Adrenal gland (tissue), 12 donors: ENCODE measurements around the gene KCND2. TPM values are rescaled to one million over a fixed set of nuclear protein-coding genes. Genes with fewer than 3 reads are reported as not detected.

Source experiments
- DNase-seq, 7 donors: peaks; one replicate each; pipeline ENCODE4 v3.0.0-alpha.2; 2019 to 2020
- H3K27ac ChIP-seq, 5 donors: fragments of 200-600 bp; sonication (generic) in 4 of 5; 1 replicate in 3 of 5; 2 replicates in 2 of 5; pipeline versions ENCODE4 v1.5.1 to v1.8.0; 2016 to 2020; ENCODE audit warnings: mild to moderate bottlenecking in 1 of 5
- H3K27me3 ChIP-seq: fragments of 200-600 bp; 2 replicates; pipeline ENCODE4 v1.8.0; 2021
- H3K36me3 ChIP-seq, 2 donors: fragments of 200-600 bp; replicated peaks in 1 of 2; 1 replicate in 1 of 2; 2 replicates in 1 of 2; pipeline versions ENCODE4 v1.5.1 to v1.8.0; 2018 to 2022
- H3K4me1 ChIP-seq, 2 donors: fragments of 200-600 bp; replicated peaks in 1 of 2; 1 replicate in 1 of 2; 2 replicates in 1 of 2; pipeline versions ENCODE4 v1.5.1 to v1.8.0; 2018 to 2021
- H3K4me3 ChIP-seq, 4 donors: fragments of 200-600 bp; sonication (generic) in 3 of 4; one replicate each; pipeline ENCODE4 v1.5.1; 2016 to 2018
- H3K9me3 ChIP-seq, 3 donors: fragments of 200-600 bp; sonication (generic) in 1 of 3; replicated peaks in 1 of 3; 1 replicate in 2 of 3; 2 replicates in 1 of 3; pipeline versions ENCODE4 v1.5.1 to v1.8.0; 2016 to 2021
- CTCF ChIP-seq, 6 experiments: fragments of 450-650 bp in 4 of 6; fragments of 200-600 bp in 2 of 6; sonication (generic) in 1 of 6; IDR thresholded peaks; 1 replicate in 5 of 6; 2 replicates in 1 of 6; pipeline versions ENCODE4 v1.5.1 to v1.8.0; 2016 to 2021; ENCODE audit warnings: antibody characterized with exemption in 6 of 6, mild to moderate bottlenecking in 2 of 6, moderate library complexity in 1 of 6
- POLR2A ChIP-seq, 2 donors: fragments of 450-650 bp; IDR thresholded peaks; one replicate each; pipeline ENCODE4 v1.6.1; 2017; ENCODE audit warnings: antibody characterized with exemption in 2 of 2, mild to moderate bottlenecking in 2 of 2, moderate library complexity in 1 of 2
- WGBS, 4 donors: extraction: QIAGEN DNeasy Blood & Tissue Kit in 2 of 4; methylation state at CpG; one replicate each; pipeline versions ENCODE4 v1.1.5 to v1.1.7; 2013 to 2017; 5-methylcytosine and 5-hydroxymethylcytosine counted together
- intact Hi-C, 2 donors: fragments of 100-400 bp; cut with DNase I; formaldehyde crosslinking; loops; one replicate each; pipeline versions ENCODE4 v1.14.1 to v1.15.0; 2022 to 2023
- polyA plus RNA-seq, 3 donors: library from polyadenylated mRNA; stranded (reverse); fragments of 200-250 nt in 2 of 3; fragments of 350-450 nt in 1 of 3; fragmentation: Illumina TruSeq in 1 of 3; extraction: RNeasy Lipid Tissue Mini Kit (QIAGEN cat#74804) in 1 of 3; gene quantifications; one replicate each; pipeline ENCODE4 v1.2.3, GENCODE V29; 2013 to 2014
- total RNA-seq, 9 donors: library from RNA; depleted of rRNA in 4 of 9; stranded (reverse); fragments of >200 nt in 4 of 9; fragments of 120-200 nt in 1 of 9; fragmentation: NEBNext Ultra II Directional in 1 of 9; extraction: Animal tissue kit (Norgen Biotek cat#: 25700) in 1 of 9; gene quantifications; one replicate each; pipeline versions ENCODE4 v1.1.0 to v1.2.4, GENCODE V29; 2013 to 2023
- donor health status: healthy with polysubstance abuse.
- donor health status: Bipolar disorder and iron deficiency.
- donor health status: DM: yes; HTN: yes; CAD: no.
- donor health status: DM: no; HTN: no; CAD: no.
- donor health status: DM: no; HTN: no; CAD: no.
- donor health status: DM: yes; HTN: yes; CAD: no.

KCND2 gene
- total and polyA plus RNA-seq, 12 donors: 0.24 to 3.0 (median 0.81) TPM

DNA sequence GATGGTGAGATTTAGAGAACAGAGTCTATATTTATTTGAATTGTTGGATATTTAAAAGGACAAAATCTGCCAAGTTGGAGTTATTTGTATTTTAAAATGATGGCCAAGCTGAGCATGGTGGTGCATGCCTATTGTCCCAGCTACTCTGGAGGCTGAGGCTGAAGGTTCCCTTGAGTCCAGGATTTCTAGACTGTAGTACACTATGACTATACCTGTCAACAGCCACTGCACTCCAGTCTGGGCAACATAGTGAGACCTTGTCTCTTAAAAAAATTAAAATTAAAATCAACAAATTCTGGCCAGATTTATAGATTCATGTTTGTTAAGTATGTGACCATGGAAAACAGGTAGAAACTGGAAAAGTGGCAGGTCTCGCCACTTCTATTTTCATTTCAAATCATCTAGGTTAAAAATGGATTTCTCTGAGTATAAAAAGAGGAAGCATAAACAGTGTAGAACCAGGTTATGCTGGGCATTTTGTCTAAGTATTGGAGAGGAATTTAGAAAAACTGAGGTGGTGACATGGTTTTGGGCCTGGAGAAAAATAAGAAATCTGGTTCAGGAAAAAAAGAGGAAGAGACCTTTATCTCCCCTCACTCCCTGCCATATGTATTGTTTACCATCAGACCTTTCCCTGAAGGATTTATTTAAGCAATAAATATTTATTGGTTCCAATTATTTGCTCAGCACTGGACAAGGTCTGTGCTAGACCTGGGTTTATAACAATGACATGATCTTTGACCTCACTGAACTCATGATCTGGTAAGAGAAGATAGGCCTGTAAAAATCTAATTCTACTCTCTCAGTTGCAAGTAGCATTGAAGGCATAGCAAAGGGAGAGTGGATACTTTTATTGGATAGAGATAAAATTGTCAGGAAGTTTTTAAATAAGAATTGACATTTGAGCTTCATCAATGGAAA, 450.8 kb downstream of the KCND2 start:
- intact Hi-C loops: no loop called here
- DNase-seq: no peak
- no peak overlapping the region for H3K4me3 ChIP-seq
- no peaks in the 10 kb centered on the region for H3K9me3 ChIP-seq
- H3K27ac ChIP-seq: no peak overlapping the region
- WGBS, 4 donors: 85 to 95% (median 92%) methylated on average over 1 of the region's 1 CpG
- peaks cover 5% of the 10 kb centered on the region for H3K27me3 ChIP-seq
- H3K36me3 ChIP-seq: no peaks in the 10 kb centered on the region
- H3K4me1 ChIP-seq: no peaks in the 10 kb centered on the region
- TF ChIP-seq CTCF (IDR thresholded peaks at IDR 0.05) (no peak), POLR2A (IDR thresholded peaks at IDR 0.05) (no peak)

- Histone ChIP-seq H3K36me3 (no peaks in the 10 kb centered on the region), H3K4me1 (no peaks in the 10 kb centered on the region), H3K4me3 (no peak overlapping the region), H3K27ac (no peak overlapping the region), H3K27me3 (peaks cover 5% of the 10 kb centered on the region), H3K9me3 (no peaks in the 10 kb centered on the region)
- TF ChIP-seq POLR2A (IDR thresholded peaks at IDR 0.05): no peak
- no peak for TF ChIP-seq CTCF (IDR thresholded peaks at IDR 0.05)
- 66 to 82% (median 80%) methylated on average over 2 of the region's 2 CpGs for WGBS, 4 donors
- intact Hi-C loops: no loop called here
- DNase-seq: no peak
These were observed 451.5 kb downstream of the KCND2 start for GRCh38 chr7:120724448-120724847.

DNA sequence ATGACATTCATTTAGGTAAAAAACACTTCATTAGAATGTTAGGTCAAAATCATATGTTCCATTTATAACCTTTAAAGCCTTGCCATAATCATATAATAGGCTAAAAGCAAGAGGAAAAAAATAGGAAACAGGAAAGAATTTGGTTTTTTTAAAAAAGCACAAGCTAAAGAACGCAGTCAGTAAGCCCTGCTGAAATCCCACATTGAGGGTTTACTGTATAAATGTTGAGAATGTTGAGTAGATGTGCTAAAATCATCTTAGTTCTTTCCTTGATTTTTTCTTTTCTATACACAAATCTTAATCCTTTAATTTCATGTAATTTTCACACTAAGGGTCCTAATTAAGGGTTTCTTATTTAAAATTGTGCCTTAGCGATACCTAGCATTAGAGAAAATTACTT, 452.0 kb downstream of the KCND2 start:
- Histone ChIP-seq H3K4me1 (no peaks in the 10 kb centered on the region), H3K9me3 (no peaks in the 10 kb centered on the region), H3K36me3 (no peaks in the 10 kb centered on the region), H3K27me3 (peaks cover 5% of the 10 kb centered on the region), H3K4me3 (no peak overlapping the region), H3K27ac (no peak overlapping the region)
- TF ChIP-seq POLR2A (IDR thresholded peaks at IDR 0.05) (no peak), CTCF (IDR thresholded peaks at IDR 0.05) (no peak)
- intact Hi-C loops: no loop called here
- DNase-seq: no peak
- 50 to 68% (median 59%) methylated on average over 2 of the region's 2 CpGs for WGBS, 4 donors

DNA sequence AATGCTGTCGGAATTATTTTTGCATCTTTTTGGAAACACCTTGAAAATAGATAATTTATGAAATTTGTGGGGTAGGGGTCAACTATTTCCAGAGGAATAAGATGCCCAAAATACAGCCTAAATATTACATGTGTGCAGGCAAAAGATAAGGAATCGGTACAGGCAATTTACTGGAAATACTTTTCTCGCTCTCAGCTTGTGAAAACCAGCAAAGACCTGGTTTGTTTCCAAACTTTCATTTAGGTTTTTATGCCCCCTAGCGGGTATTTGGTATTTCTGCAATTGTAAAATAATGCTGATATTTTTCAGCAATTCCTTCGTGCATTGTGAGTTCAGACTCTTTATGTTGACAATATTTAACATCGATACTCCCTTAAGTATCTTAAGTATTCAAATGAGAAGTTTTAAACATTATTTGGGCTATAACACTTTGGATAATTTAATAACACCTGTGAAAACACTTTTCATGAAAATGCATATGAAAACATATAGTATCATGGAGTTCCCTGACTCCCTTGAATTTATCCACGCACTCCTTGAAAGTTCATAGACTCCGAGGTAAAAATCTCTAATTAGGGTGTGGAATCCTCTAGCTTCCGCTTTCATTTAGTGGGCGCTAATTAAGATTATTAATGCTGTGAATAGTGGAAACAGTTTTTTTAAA, 452.5 kb downstream of the KCND2 start:
- no peak for DNase-seq
- TF ChIP-seq CTCF (IDR thresholded peaks at IDR 0.05) (peak; percentile 30 to 64 (median 44)), POLR2A (IDR thresholded peaks at IDR 0.05) (no peak)
- no peaks in the 10 kb centered on the region for H3K4me1 ChIP-seq
- WGBS, 4 donors: 30 to 33% (median 31%) methylated on average over 10 of the region's 10 CpGs
- H3K9me3 ChIP-seq: no peaks in the 10 kb centered on the region
- H3K27ac ChIP-seq: no peak overlapping the region
- no peak overlapping the region for H3K4me3 ChIP-seq
- H3K27me3 ChIP-seq: peaks cover 5% of the 10 kb centered on the region
- no peaks in the 10 kb centered on the region for H3K36me3 ChIP-seq
- intact Hi-C loops: no loop called here
